Neural crest cell (in vitro differentiated cells): ENCODE results near the gene CLCN4. TPM values are rescaled to one million over a fixed set of nuclear protein-coding genes. Genes with fewer than 3 reads are reported as not detected.

Source experiments
- DNase-seq: peaks from one replicate; pipeline ENCODE4 v3.0.0; 2021; ENCODE audit warnings: low read depth, mixed read lengths, low spot score
- H3K27ac Mint-ChIP-seq: one replicate; pipeline ENCODE4 v1.8.0; 2021; ENCODE audit warnings: mild to moderate bottlenecking, mixed read lengths; ENCODE audit not compliant: unreplicated experiment
- H3K27me3 Mint-ChIP-seq: 2 replicates; pipeline ENCODE4 v1.8.0; 2021; ENCODE audit warnings: low read depth, mild to moderate bottlenecking, mixed read lengths
- H3K36me3 Mint-ChIP-seq: 2 replicates; pipeline ENCODE4 v1.8.0; 2021; ENCODE audit warnings: low read depth, mild to moderate bottlenecking, mixed read lengths
- H3K4me1 Mint-ChIP-seq: 2 replicates; pipeline ENCODE4 v1.8.0; 2021; ENCODE audit warnings: mixed read lengths
- H3K4me3 Mint-ChIP-seq: one replicate; pipeline ENCODE4 v1.8.0; 2021; ENCODE audit warnings: mild to moderate bottlenecking, mixed read lengths
- H3K9me3 Mint-ChIP-seq: 2 replicates; pipeline ENCODE4 v1.8.0; 2021; ENCODE audit warnings: mixed read lengths
- CTCF ChIP-seq: fragments of 200-600 bp; sonication (generic); conservative IDR thresholded peaks from 2 replicates; pipeline ENCODE4 v1.5.0; 2021; ENCODE audit warnings: antibody characterized with exemption, mild to moderate bottlenecking
- total RNA-seq: library from RNA; stranded (reverse); gene quantifications from 2 replicates; pipeline ENCODE4 v1.2.1, GENCODE V29; 2021

The CLCN4 gene
- total RNA-seq, 1 donor from 2014 or later: 8.8 TPM

DNA sequence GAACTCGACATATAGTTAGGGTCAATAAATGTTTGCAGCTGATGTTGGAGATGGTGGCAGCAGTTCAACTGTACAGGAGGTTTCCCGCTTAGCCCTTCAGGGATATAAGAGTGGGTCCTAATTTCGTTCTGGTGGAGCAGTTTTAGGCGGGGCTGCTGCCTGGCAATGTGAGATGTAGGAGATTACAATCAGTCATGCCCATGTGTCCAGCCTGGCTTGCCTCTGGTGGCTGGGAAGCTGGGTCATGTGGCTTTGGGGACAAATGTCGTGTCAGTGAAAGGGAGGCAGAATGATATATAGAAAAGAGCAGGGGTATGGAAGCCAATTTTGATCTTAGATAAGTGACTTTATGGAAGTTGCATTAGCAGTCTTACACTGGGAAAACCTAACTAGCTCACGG, 129.4 kb downstream of the CLCN4 start:
- H3K27ac Mint-ChIP-seq: no peak overlapping the region
- H3K9me3 Mint-ChIP-seq: peaks cover 8% of the 10 kb centered on the region
- no peaks in the 10 kb centered on the region for H3K4me1 Mint-ChIP-seq
- H3K4me3 Mint-ChIP-seq: no peak overlapping the region
- no peaks in the 10 kb centered on the region for H3K36me3 Mint-ChIP-seq
- DNase-seq: no peak
- H3K27me3 Mint-ChIP-seq: no peaks in the 10 kb centered on the region
- no peak for TF ChIP-seq CTCF

Other genes starting within 250 kb of the CLCN4 start
- gene CLDN34, start 189.6 kb upstream of the CLCN4 start, total RNA-seq: 0.30 and 0.33 TPM in 2 replicates